IMR-90 (cell line): ENCODE results near the gene POR. TPM values are rescaled to one million over a fixed set of nuclear protein-coding genes. Genes with fewer than 3 reads are reported as not detected.

Experiments used
- ATAC-seq: fragments of 200-7000 bp; cut with Tn5 transposase; 2 replicates; pipeline ENCODE4 v1.9.1; 2020; ENCODE audit warnings: low read depth, mild to moderate bottlenecking, moderate library complexity
- BruUV-seq: library from RNA; stranded (reverse); fragments of 400-500 nt; replicated peaks from 2 replicates; lab custom pipeline; 2021; lab: Mats Ljungman, UMichigan
- CTCF ChIA-PET: fragments of 300-600 bp; formaldehyde crosslinking; extraction: SDS; loops from one replicate; lab custom pipeline; 2021; ENCODE audit warnings: antibody characterized with exemption; lab: Yijun Ruan, JAX
- POLR2A ChIA-PET: fragments of 300-600 bp; sonication (Branson Sonifier 250); formaldehyde crosslinking; loops from one replicate; lab custom pipeline; 2022; ENCODE audit warnings: antibody characterized with exemption; ENCODE audit not compliant: unreplicated experiment; lab: Charles Lee
- DNase-seq: peaks from one replicate; pipeline ENCODE4 v3.0.0; 2013
- H2AFZ ChIP-seq: replicated peaks from 2 replicates; pipeline ENCODE3; 2013; ENCODE audit warnings: low read length, mild to moderate bottlenecking; ENCODE audit not compliant: poor library complexity
- H2AK5ac ChIP-seq: 2 replicates; pipeline ENCODE4 v1.6.1; 2013; ENCODE audit warnings: low read depth, low read length, inconsistent platforms
- H2AK9ac ChIP-seq: replicated peaks from 2 replicates; pipeline ENCODE3; 2013; ENCODE audit warnings: mild to moderate bottlenecking, low read depth, low read length, moderate library complexity; ENCODE audit not compliant: poor library complexity
- H2BK120ac ChIP-seq: 2 replicates; pipeline ENCODE4 v1.6.1; 2013; ENCODE audit warnings: low read depth, low read length, inconsistent platforms
- H2BK15ac ChIP-seq: 3 replicates; pipeline ENCODE4 v1.6.1; 2013; ENCODE audit warnings: low read depth, low read length, inconsistent platforms
- H2BK20ac ChIP-seq: 2 replicates; pipeline ENCODE4 v1.6.1; 2013; ENCODE audit warnings: low read depth, mild to moderate bottlenecking, inconsistent platforms, low read length, moderate library complexity
- H2BK5ac ChIP-seq: 2 replicates; pipeline ENCODE4 v1.6.1; 2013; ENCODE audit warnings: mild to moderate bottlenecking, low read depth, low read length, inconsistent platforms; ENCODE audit not compliant: poor library complexity, severe bottlenecking
- H3K14ac ChIP-seq: replicated peaks from 2 replicates; pipeline ENCODE4 v1.6.1; 2013; ENCODE audit warnings: low read depth, low read length, inconsistent platforms
- H3K18ac ChIP-seq: 2 replicates; pipeline ENCODE4 v1.6.1; 2013; ENCODE audit warnings: low read depth, low read length, control low read depth
- H3K23ac ChIP-seq: 2 replicates; pipeline ENCODE4 v1.6.1; 2013; ENCODE audit warnings: low read depth, low read length, inconsistent platforms
- H3K27ac ChIP-seq: 2 replicates; pipeline ENCODE4 v1.5.1; 2013; ENCODE audit warnings: mild to moderate bottlenecking, control low read depth, low read length; ENCODE audit not compliant: insufficient read depth
- H3K27me3 ChIP-seq: 2 replicates; pipeline ENCODE4 v1.6.1; 2013; ENCODE audit warnings: low read length; ENCODE audit not compliant: control insufficient read depth, insufficient read depth
- H3K36me3 ChIP-seq: 2 replicates; pipeline ENCODE4 v1.6.1; 2013; ENCODE audit warnings: low read length, mixed read lengths; ENCODE audit not compliant: control insufficient read depth, insufficient read depth
- H3K4ac ChIP-seq: 2 replicates; pipeline ENCODE4 v1.6.1; 2013; ENCODE audit warnings: low read depth, low read length, inconsistent platforms
- H3K4me1 ChIP-seq: 2 replicates; pipeline ENCODE4 v1.6.1; 2013; ENCODE audit warnings: low read length, mixed read lengths; ENCODE audit not compliant: control insufficient read depth, insufficient read depth
- H3K4me2 ChIP-seq: 2 replicates; pipeline ENCODE4 v1.6.1; 2013; ENCODE audit warnings: low read depth, mild to moderate bottlenecking, control low read depth, low read length, moderate library complexity
- H3K4me3 ChIP-seq: 2 replicates; pipeline ENCODE4 v1.5.1; 2013; ENCODE audit warnings: low read depth, mild to moderate bottlenecking, control low read depth, low read length, moderate library complexity; ENCODE audit not compliant: insufficient read depth
- H3K56ac ChIP-seq: 2 replicates; pipeline ENCODE4 v1.6.1; 2013; ENCODE audit warnings: low read length, inconsistent platforms; ENCODE audit not compliant: insufficient read depth; ENCODE audit errors: extremely low read depth
- H3K79me1 ChIP-seq, 2 experiments: 2 replicates each; pipeline ENCODE4 v1.6.1; 2013; ENCODE audit warnings: low read length in 2 of 2, inconsistent platforms in 1 of 2, low read depth in 1 of 2
- H3K9ac ChIP-seq: 2 replicates; pipeline ENCODE4 v1.6.1; 2013; ENCODE audit warnings: low read depth, low read length, control low read depth
- H3K9me1 ChIP-seq: 2 replicates; pipeline ENCODE4 v1.6.1; 2013; ENCODE audit warnings: low read length, inconsistent platforms; ENCODE audit not compliant: insufficient read depth
- H3K9me3 ChIP-seq: 2 replicates; pipeline ENCODE4 v1.6.1; 2013; ENCODE audit warnings: low read length; ENCODE audit not compliant: control insufficient read depth, insufficient read depth
- H4K20me1 ChIP-seq: 2 replicates; pipeline ENCODE4 v1.6.1; 2013; ENCODE audit warnings: low read length, inconsistent platforms; ENCODE audit not compliant: insufficient read depth
- H4K5ac ChIP-seq: 2 replicates; pipeline ENCODE4 v1.6.1; 2013; ENCODE audit warnings: mild to moderate bottlenecking, low read depth, low read length, control low read depth
- H4K8ac ChIP-seq, 2 experiments: 2 replicates each; pipeline ENCODE4 v1.6.1; 2013; ENCODE audit warnings: low read depth in 2 of 2, low read length in 2 of 2, control low read depth in 1 of 2, inconsistent platforms in 1 of 2
- H4K91ac ChIP-seq: 2 replicates; pipeline ENCODE4 v1.6.1; 2013; ENCODE audit warnings: low read depth, low read length, inconsistent platforms; ENCODE audit not compliant: insufficient read depth
- CEBPB ChIP-seq: IDR thresholded peaks from 2 replicates; pipeline ENCODE4 v1.6.1; 2012; ENCODE audit warnings: low read depth, low read length, improper control_type of control experiment
- CHD1 ChIP-seq: IDR thresholded peaks from 2 replicates; pipeline ENCODE4 v1.6.1; 2012; ENCODE audit warnings: low read depth, low read length, improper control_type of control experiment
- MXI1 ChIP-seq: IDR thresholded peaks from 2 replicates; pipeline ENCODE4 v1.6.1; 2012; ENCODE audit warnings: low read depth, mild to moderate bottlenecking, low read length, moderate library complexity, borderline replicate concordance
- NFE2L2 ChIP-seq: fragments of 150-350 bp; IDR thresholded peaks from 2 replicates; pipeline ENCODE4 v1.6.1; 2016; ENCODE audit warnings: low read depth, mild to moderate bottlenecking, low read length
- POLR2A ChIP-seq: IDR thresholded peaks from 2 replicates; pipeline ENCODE4 v1.6.1; 2012; ENCODE audit warnings: mild to moderate bottlenecking, low read depth, low read length
- RAD21 ChIP-seq: IDR thresholded peaks from 2 replicates; pipeline ENCODE4 v1.6.1; 2012; ENCODE audit warnings: low read length, improper control_type of control experiment
- RFX5 ChIP-seq: IDR thresholded peaks from 2 replicates; pipeline ENCODE4 v1.8.0; 2012; ENCODE audit warnings: low read depth, mild to moderate bottlenecking, low read length, moderate library complexity
- SMC3 ChIP-seq: fragments of 150-350 bp; IDR thresholded peaks from 2 replicates; pipeline ENCODE4 v1.6.1; 2016; ENCODE audit warnings: low read depth, mild to moderate bottlenecking, antibody characterized with exemption, low read length, moderate library complexity
- WGBS, 2 experiments: methylation state at CpG; one replicate each; pipeline versions ENCODE4 v1.1.5 to v1.1.7; 2013; ENCODE audit warnings: missing lambda C conversion rate in 2 of 2; ENCODE audit not compliant: insufficient read length in 1 of 2; ENCODE audit errors: extremely low coverage in 2 of 2; 5-methylcytosine and 5-hydroxymethylcytosine counted together
- dilution Hi-C: fragments of 300-500 bp; cut with HindIII; formaldehyde crosslinking; loops from one replicate; pipeline ENCODE4 v1.14.3; 2018; ENCODE audit warnings: low sequenced_read_pairs; ENCODE audit not compliant: unreplicated experiment
- in situ Hi-C: fragments of 300-500 bp; cut with MboI; formaldehyde crosslinking; loops from 3 replicates; pipeline ENCODE4 v1.14.3; 2019; ENCODE audit warnings: low sequenced_read_pairs, inconsistent platforms, mixed read lengths
- intact Hi-C: fragments of 100-400 bp; cut with micrococcal nuclease; formaldehyde crosslinking; loops from 2 replicates; pipeline ENCODE4 v1.10.0; 2022
- polyA plus RNA-seq, 3 experiments: library from polyadenylated mRNA; depleted of rRNA; stranded (reverse); fragments of >200 nt; gene quantifications; 2 replicates each; pipeline ENCODE4 v1.2.3, GENCODE V29; 2012; ENCODE audit warnings: low replicate concordance in 1 of 3
- total RNA-seq: library from RNA; depleted of rRNA; stranded (reverse); fragments of >200 nt; gene quantifications from 2 replicates; pipeline ENCODE4 v1.2.3, GENCODE V29; 2012
- TF ChIP-seq, protein P1 (sequence below): fragments of 150-350 bp; IDR thresholded peaks from 2 replicates; pipeline ENCODE4 v1.6.1; 2016; ENCODE audit warnings: low read depth, mild to moderate bottlenecking, low read length, moderate library complexity, borderline replicate concordance
- TF ChIP-seq, protein P2 (sequence below): conservative IDR thresholded peaks from 2 replicates; pipeline ENCODE4 v1.5.1; 2012; ENCODE audit warnings: mild to moderate bottlenecking, low read depth, low read length, improper control_type of control experiment

Gene POR
- total and polyA plus RNA-seq, 2 of the 4 experiments (the other 2 are of a cell fraction) = 25.5 to 42.2 TPM

DNA sequence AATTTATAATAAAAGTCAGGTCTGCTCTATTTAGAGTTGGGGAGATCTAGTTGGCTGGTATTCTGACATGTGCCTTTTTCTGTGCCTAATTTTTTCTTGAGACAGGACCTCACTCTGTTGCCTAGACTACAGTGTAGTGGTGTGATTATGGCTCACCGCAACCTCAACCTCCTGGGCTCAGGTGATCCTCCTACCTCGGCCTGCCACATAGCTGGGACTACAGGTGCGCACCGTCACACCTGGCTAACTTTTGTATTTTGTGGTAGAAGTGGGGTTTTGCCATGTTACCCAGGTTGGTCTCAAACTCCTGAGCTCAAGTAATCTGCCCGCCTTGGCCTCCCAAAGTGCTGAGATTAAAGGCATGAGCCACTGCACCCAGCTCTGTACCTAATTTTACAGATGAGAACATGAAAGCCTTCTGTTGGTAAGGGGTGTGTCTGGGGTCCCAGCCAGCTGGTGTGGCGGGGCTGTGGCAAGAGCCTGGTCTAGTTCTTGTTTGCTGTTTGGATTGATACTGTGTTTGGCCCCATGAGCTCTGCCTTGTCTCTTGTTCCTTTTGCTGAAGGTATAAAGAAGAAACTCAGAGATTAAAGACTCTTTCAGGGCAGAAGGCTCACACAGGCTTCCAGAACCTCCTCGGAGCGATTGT lies 31.4 kb downstream of the POR start:
- POLR2A ChIA-PET = interaction anchor here (0.6 kb wide), 1 partner anchor 409 kb away, joined by 3 read pairs; no protein-coding TSS in a partner anchor

More for the DNA sequence above, 31.4 kb downstream of the POR start:
- Histone ChIP-seq H2BK120ac (no peak overlapping the region), H3K9me1 (peaks cover 10% of the 10 kb centered on the region), H2AK9ac (no peak overlapping the region), H3K23ac (no peak overlapping the region), H3K4ac (no peak overlapping the region), H3K79me1 (peaks cover 3 to 56% of the 10 kb centered on the region in 2 experiments; a peak in 3 of 4 replicates), H2BK20ac (no peak overlapping the region), H2AFZ (no peak overlapping the region), H2BK15ac (no peak overlapping the region), H4K20me1 (peaks cover 3% of the 10 kb centered on the region; the same call in 1 of the 2 replicates), H3K14ac (no peak overlapping the region), H3K56ac (no peak overlapping the region), H3K9ac (no peak overlapping the region), H3K4me1 (peaks cover 9% of the 10 kb centered on the region), H4K5ac (no peak overlapping the region), H3K36me3 (0 out of 2 replicates have a peak, but pooled peaks cover 2% of the 10 kb centered on the region), H2BK5ac (no peak overlapping the region), H4K8ac (no peak overlapping the region), H3K18ac (no peak overlapping the region), H3K4me2 (no peak overlapping the region), H3K27me3 (no peaks in the 10 kb centered on the region), H2AK5ac (no peak overlapping the region), H3K4me3 (no peak overlapping the region), H3K27ac (no peak overlapping the region), H4K91ac (no peak overlapping the region), H3K9me3 (peaks cover 2% of the 10 kb centered on the region; the same call in 1 of the 2 replicates)
- dilution Hi-C loops = no loop called here
- ATAC-seq (no peak), DNase-seq (no peak)
- TF ChIP-seq CHD1 = no peak
- no peak for TF ChIP-seq RFX5
- no peak for TF ChIP-seq RAD21
- TF ChIP-seq MXI1 = no peak
- no peak for TF ChIP-seq POLR2A
- TF ChIP-seq, protein P1, sequence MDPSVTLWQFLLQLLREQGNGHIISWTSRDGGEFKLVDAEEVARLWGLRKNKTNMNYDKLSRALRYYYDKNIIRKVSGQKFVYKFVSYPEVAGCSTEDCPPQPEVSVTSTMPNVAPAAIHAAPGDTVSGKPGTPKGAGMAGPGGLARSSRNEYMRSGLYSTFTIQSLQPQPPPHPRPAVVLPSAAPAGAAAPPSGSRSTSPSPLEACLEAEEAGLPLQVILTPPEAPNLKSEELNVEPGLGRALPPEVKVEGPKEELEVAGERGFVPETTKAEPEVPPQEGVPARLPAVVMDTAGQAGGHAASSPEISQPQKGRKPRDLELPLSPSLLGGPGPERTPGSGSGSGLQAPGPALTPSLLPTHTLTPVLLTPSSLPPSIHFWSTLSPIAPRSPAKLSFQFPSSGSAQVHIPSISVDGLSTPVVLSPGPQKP = no peak
- TF ChIP-seq SMC3 = no peak
- no peak for TF ChIP-seq CEBPB
- TF ChIP-seq NFE2L2 = no peak
- TF ChIP-seq, protein P2, sequence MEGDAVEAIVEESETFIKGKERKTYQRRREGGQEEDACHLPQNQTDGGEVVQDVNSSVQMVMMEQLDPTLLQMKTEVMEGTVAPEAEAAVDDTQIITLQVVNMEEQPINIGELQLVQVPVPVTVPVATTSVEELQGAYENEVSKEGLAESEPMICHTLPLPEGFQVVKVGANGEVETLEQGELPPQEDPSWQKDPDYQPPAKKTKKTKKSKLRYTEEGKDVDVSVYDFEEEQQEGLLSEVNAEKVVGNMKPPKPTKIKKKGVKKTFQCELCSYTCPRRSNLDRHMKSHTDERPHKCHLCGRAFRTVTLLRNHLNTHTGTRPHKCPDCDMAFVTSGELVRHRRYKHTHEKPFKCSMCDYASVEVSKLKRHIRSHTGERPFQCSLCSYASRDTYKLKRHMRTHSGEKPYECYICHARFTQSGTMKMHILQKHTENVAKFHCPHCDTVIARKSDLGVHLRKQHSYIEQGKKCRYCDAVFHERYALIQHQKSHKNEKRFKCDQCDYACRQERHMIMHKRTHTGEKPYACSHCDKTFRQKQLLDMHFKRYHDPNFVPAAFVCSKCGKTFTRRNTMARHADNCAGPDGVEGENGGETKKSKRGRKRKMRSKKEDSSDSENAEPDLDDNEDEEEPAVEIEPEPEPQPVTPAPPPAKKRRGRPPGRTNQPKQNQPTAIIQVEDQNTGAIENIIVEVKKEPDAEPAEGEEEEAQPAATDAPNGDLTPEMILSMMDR = no peak
- intact Hi-C loops = no loop called here
- WGBS, 2 experiments = 100% methylated on average over 2 of the region's 8 CpGs; no CpG with 5 or more reads in 1 of the 2 experiments
- CTCF ChIA-PET = no interaction called here
- no TSS peak for BruUV-seq
- in situ Hi-C loops = no loop called here
